ENCODE data around the gene APBA1.
"Not testable (repeated sequence)": the region's sequence is repeated elsewhere in the genome, so short reads cannot be mapped to it uniquely, and the experiment has no call there.

The APBA1 gene

GRCh38 chr9:69421908-69422801 lies 250.0 kb downstream of the APBA1 start:
- in situ Hi-C loops (cut with MboI; ENCODE audit: low sequenced_read_pairs), result no loop called here

- in situ Hi-C loops (cut with MboI; ENCODE audit: low sequenced_read_pairs), result no loop called here
Measured at GRCh38 chr9:69420611-69421270, 251.4 kb downstream of the APBA1 start.

- in situ Hi-C loops (cut with MboI; ENCODE audit: low sequenced_read_pairs), result no loop called here
Measured at GRCh38 chr9:69412741-69413150, 259.4 kb downstream of the APBA1 start.

- in situ Hi-C loops (cut with MboI; ENCODE audit: low sequenced_read_pairs), result no loop called here
Measured at GRCh38 chr9:69411931-69412740, 260.0 kb downstream of the APBA1 start.

- in situ Hi-C loops (cut with MboI; ENCODE audit: low sequenced_read_pairs), result no loop called here
Measured at GRCh38 chr9:69411246-69411645, 260.9 kb downstream of the APBA1 start.

GRCh38 chr9:69409936-69410335 lies 262.2 kb downstream of the APBA1 start:
- in situ Hi-C loops (cut with MboI; ENCODE audit: low sequenced_read_pairs), result not testable (repeated sequence)

GRCh38 chr9:69400470-69400869 lies 271.7 kb downstream of the APBA1 start:
- in situ Hi-C loops (cut with MboI; ENCODE audit: low sequenced_read_pairs), result no loop called here

- in situ Hi-C loops (cut with MboI; ENCODE audit: low sequenced_read_pairs), result no loop called here
Measured at GRCh38 chr9:69397384-69398214, 274.6 kb downstream of the APBA1 start.

- in situ Hi-C loops (cut with MboI; ENCODE audit: low sequenced_read_pairs), result no loop called here
Measured at GRCh38 chr9:69396759-69397158, 275.4 kb downstream of the APBA1 start.

GRCh38 chr9:69395718-69396117 lies 276.5 kb downstream of the APBA1 start:
- in situ Hi-C loops (cut with MboI; ENCODE audit: low sequenced_read_pairs), result no loop called here

GRCh38 chr9:69393425-69393824 lies 278.7 kb downstream of the APBA1 start:
- in situ Hi-C loops (cut with MboI; ENCODE audit: low sequenced_read_pairs), result no loop called here

- in situ Hi-C loops (cut with MboI; ENCODE audit: low sequenced_read_pairs), result no loop called here
Measured at GRCh38 chr9:69392826-69393225, 279.3 kb downstream of the APBA1 start.

- in situ Hi-C loops (cut with MboI; ENCODE audit: low sequenced_read_pairs), result no loop called here
Measured at GRCh38 chr9:69391946-69392345, 280.2 kb downstream of the APBA1 start.

GRCh38 chr9:69391487-69391886 lies 280.7 kb downstream of the APBA1 start:
- in situ Hi-C loops (cut with MboI; ENCODE audit: low sequenced_read_pairs), result no loop called here

GRCh38 chr9:69389437-69389995 lies 282.7 kb downstream of the APBA1 start:
- in situ Hi-C loops (cut with MboI; ENCODE audit: low sequenced_read_pairs), result no loop called here

- in situ Hi-C loops (cut with MboI; ENCODE audit: low sequenced_read_pairs), result no loop called here
Measured at GRCh38 chr9:69388596-69388995, 283.6 kb downstream of the APBA1 start.

- in situ Hi-C loops (cut with MboI; ENCODE audit: low sequenced_read_pairs), result no loop called here
Measured at GRCh38 chr9:69386651-69387050, 285.5 kb downstream of the APBA1 start.

- in situ Hi-C loops (cut with MboI; ENCODE audit: low sequenced_read_pairs), result no loop called here
Measured at GRCh38 chr9:69385581-69386033, 286.6 kb downstream of the APBA1 start.

- in situ Hi-C loops (cut with MboI; ENCODE audit: low sequenced_read_pairs), result no loop called here
Measured at GRCh38 chr9:69382135-69382534, 290.0 kb downstream of the APBA1 start.

- in situ Hi-C loops (cut with MboI; ENCODE audit: low sequenced_read_pairs), result no loop called here
Measured at GRCh38 chr9:69380811-69381210, 291.4 kb downstream of the APBA1 start.

Data from hTERT RPE-1 (cell line).